BE2C (cell line): ENCODE data around the gene CHRNA5.
"Not testable (repeated sequence)": the region's sequence is repeated elsewhere in the genome, so short reads cannot be mapped to it uniquely, and the experiment has no call there.

Experiments
- DNase-seq: peaks from one replicate; pipeline ENCODE4 v3.0.0-alpha.2; 2020
- H3K27me3 ChIP-seq: fragments of 250-450 bp; sonication (Bioruptor Pico); 2 replicates; pipeline ENCODE4 v1.5.1; 2020; ENCODE audit warnings: mild to moderate bottlenecking
- H3K36me3 ChIP-seq: fragments of 250-450 bp; sonication (Bioruptor Pico); 2 replicates; pipeline ENCODE4 v1.5.1; 2020; ENCODE audit warnings: mild to moderate bottlenecking
- H3K4me1 ChIP-seq: fragments of 250-450 bp; sonication (Bioruptor Pico); 2 replicates; pipeline ENCODE4 v1.5.1; 2020
- H3K4me3 ChIP-seq: 2 replicates; pipeline ENCODE4 v1.5.1; 2011; ENCODE audit warnings: low read depth, low read length
- H3K9me3 ChIP-seq: fragments of 250-450 bp; sonication (Bioruptor Pico); 2 replicates; pipeline ENCODE4 v1.5.1; 2020
- TF ChIP-seq, protein P1 (sequence below): IDR thresholded peaks from 2 replicates; pipeline ENCODE4 v1.5.1; 2012; ENCODE audit warnings: mild to moderate bottlenecking, low read depth, low read length

Gene CHRNA5

DNA sequence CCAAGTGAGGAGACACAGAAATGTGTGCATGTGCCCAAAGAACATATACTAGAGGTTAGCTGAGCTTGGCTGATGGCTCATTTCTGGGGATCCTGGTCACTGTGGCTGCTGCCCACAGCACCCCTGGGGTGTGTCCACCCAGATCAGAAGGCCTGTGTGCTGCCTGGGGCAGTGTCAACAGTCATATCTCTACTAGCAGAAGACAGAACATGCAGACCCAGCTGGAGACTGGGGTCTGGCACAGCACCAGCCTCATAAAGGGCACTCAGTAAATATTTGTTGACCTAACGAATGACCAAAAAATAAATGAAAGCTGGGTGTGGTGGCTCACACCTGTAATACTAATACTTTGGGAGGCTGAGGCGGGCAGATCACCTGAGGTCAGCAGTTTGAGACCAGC is 39.1 kb downstream of the CHRNA5 start:
- no peaks in the 10 kb centered on the region for H3K9me3 ChIP-seq
- TF ChIP-seq, protein P1, sequence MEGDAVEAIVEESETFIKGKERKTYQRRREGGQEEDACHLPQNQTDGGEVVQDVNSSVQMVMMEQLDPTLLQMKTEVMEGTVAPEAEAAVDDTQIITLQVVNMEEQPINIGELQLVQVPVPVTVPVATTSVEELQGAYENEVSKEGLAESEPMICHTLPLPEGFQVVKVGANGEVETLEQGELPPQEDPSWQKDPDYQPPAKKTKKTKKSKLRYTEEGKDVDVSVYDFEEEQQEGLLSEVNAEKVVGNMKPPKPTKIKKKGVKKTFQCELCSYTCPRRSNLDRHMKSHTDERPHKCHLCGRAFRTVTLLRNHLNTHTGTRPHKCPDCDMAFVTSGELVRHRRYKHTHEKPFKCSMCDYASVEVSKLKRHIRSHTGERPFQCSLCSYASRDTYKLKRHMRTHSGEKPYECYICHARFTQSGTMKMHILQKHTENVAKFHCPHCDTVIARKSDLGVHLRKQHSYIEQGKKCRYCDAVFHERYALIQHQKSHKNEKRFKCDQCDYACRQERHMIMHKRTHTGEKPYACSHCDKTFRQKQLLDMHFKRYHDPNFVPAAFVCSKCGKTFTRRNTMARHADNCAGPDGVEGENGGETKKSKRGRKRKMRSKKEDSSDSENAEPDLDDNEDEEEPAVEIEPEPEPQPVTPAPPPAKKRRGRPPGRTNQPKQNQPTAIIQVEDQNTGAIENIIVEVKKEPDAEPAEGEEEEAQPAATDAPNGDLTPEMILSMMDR, result no peak
- peaks cover 96% of the 10 kb centered on the region for H3K36me3 ChIP-seq
- no peak overlapping the region for H3K4me3 ChIP-seq
- no peak for DNase-seq
- H3K4me1 ChIP-seq, result no peaks in the 10 kb centered on the region
- H3K27me3 ChIP-seq, result no peaks in the 10 kb centered on the region

DNA sequence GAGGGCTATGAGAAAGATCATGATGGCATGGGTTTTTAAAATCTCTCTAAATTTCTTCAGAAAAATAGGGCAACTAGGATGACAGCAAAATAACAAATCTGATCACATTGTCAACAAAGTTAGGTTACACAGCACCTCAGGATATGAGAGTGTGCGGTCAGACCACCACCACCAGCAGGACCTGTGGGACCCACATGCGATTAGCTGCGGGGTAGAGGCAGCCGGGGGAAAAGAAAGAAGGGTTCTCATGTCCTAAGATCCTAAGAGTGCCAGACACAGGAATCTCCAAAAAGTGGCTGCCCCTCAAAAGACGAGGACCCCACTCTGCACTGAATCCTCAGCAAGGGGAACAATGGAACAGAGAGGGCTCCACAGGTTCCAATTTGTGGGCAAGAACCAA is 39.9 kb downstream of the CHRNA5 start:
- no peaks in the 10 kb centered on the region for H3K9me3 ChIP-seq
- H3K36me3 ChIP-seq, result peaks cover 98% of the 10 kb centered on the region
- TF ChIP-seq, protein P1, result no peak
- no peak overlapping the region for H3K4me3 ChIP-seq
- no peaks in the 10 kb centered on the region for H3K27me3 ChIP-seq
- no peaks in the 10 kb centered on the region for H3K4me1 ChIP-seq
- no peak for DNase-seq

DNA sequence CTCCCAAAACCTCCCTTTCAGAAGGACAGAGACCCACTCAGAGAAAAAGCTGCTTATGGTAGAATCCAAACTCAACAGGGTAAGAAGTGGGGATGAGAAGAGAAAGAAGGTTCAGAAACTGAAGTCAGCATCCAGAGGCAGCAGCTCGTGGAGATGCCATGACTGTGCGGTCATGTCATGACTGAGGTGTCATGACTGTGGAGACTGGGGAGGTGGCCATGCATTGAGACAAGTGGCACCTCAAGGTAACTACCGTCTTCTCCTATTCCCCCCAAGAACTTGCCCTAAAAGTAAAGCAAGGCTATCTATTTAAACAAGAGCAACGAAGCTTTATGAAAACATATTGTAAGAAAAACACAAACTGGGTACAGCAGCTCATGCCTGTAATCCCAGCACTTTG is 40.4 kb downstream of the CHRNA5 start:
- TF ChIP-seq, protein P1, result no peak

DNA sequence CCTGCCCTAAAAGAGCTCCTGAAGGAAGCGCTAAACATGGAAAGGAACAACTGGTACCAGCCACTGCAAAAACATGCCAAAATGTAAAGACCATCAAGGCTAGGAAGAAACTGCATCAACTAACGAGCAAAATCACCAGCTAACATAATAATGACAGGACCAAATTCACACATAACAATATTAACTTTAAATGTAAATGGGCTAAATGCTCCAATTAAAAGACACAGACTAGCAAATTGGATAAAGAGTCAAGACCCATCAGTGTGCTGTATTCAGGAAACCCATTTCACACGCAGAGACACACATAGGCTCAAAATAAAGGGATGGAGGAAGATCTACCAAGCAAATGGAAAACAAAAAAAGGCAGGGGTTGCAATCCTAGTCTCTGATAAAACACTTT is 44.2 kb downstream of the CHRNA5 start:
- peaks cover 79% of the 10 kb centered on the region for H3K36me3 ChIP-seq
- not testable (repeated sequence) for H3K4me1 ChIP-seq

More for the DNA sequence above, 40.4 kb downstream of the CHRNA5 start:
- Histone ChIP-seq H3K4me1 (no peaks in the 10 kb centered on the region), H3K9me3 (no peaks in the 10 kb centered on the region), H3K27me3 (no peaks in the 10 kb centered on the region), H3K36me3 (peaks cover 96% of the 10 kb centered on the region), H3K4me3 (no peak overlapping the region)
- no peak for DNase-seq

DNA sequence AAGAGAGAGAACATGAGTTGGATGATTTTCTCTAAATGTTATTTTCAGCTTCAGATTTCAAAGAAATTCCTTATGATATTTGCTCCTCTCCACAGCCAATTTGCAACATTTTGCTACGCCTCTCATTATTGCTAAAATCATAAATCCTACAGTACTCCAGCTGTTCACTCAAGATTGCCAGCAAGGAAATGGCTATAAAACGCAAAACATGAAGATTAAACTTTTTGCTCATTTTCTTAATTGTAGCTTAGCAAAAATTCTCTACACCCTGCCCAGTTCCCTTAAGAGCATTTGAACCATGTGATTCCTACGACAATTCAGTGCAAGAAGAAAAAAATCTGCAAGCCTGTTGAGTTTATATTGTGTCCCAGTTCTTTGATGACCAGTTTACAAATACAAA is 48.7 kb downstream of the CHRNA5 start:
- H3K36me3 ChIP-seq, result peaks cover 78% of the 10 kb centered on the region
- H3K4me3 ChIP-seq, result no peak overlapping the region
- H3K4me1 ChIP-seq, result peaks cover 23% of the 10 kb centered on the region
- TF ChIP-seq, protein P1, result no peak
- no peaks in the 10 kb centered on the region for H3K27me3 ChIP-seq
- H3K9me3 ChIP-seq, result no peaks in the 10 kb centered on the region; the same call in 1 of the 2 replicates
- DNase-seq, result no peak

More for the DNA sequence above, 44.2 kb downstream of the CHRNA5 start:
- H3K4me3 ChIP-seq, DNase-seq, H3K9me3 ChIP-seq, H3K27me3 ChIP-seq: not testable (repeated sequence)

DNA sequence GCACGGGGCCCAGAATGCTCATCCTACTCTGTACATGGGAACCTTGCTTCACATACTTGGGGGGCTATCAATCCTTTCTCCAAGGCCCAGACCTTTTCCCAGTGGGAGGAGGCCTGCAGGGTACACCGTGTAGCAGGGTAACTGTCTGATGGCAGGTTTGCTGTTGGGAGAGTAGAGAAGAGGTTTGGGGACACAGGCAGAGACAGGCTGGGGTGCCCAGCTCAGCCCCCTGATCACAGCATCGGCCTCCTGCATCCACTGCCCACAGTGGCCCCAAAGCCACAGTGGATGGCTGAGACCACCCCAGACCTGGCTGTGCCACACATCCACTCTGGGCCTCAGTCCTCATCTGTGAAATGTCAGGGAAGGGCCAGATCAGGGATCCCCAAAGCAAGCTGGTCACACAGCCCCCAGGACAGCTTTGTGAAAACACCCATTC is 49.9 kb downstream of the CHRNA5 start:
- TF ChIP-seq, protein P1, result no peak
- H3K4me1 ChIP-seq, result peaks cover 23% of the 10 kb centered on the region
- H3K27me3 ChIP-seq, result no peaks in the 10 kb centered on the region
- peaks cover 78% of the 10 kb centered on the region for H3K36me3 ChIP-seq
- H3K4me3 ChIP-seq, result no peak overlapping the region
- no peaks in the 10 kb centered on the region; the same call in 1 of the 2 replicates for H3K9me3 ChIP-seq
- DNase-seq, result no peak

DNA sequence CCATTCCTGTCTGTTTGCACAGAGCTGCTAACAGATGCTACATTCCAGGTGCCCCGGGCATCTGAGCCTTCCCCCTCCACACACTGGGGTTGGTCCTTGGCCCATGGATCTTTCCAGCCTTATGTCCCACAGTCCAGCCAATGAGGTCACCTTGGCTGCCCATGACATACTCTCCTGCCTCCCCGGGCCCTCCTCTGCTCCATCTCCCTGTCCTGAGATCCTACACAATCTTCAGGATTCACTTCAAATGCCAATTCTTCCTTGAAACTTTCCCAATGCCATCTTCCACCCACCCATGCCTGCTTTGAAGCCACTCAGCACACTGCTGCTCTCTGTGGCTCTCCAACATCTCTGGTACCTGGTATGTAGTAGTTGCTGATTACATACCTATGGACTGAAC is 51.2 kb downstream of the CHRNA5 start:
- no peaks in the 10 kb centered on the region; the same call in 1 of the 2 replicates for H3K9me3 ChIP-seq
- no peak overlapping the region for H3K4me3 ChIP-seq
- no peak for DNase-seq
- H3K4me1 ChIP-seq, result peaks cover 23% of the 10 kb centered on the region
- H3K27me3 ChIP-seq, result no peaks in the 10 kb centered on the region
- H3K36me3 ChIP-seq, result peaks cover 78% of the 10 kb centered on the region
- TF ChIP-seq, protein P1, result no peak
